Left cardiac atrium (tissue), 4 donors: ENCODE results near the gene C11orf52. TPM values are rescaled to one million over a fixed set of nuclear protein-coding genes. Genes with fewer than 3 reads are reported as not detected.
A peak's percentile ranks its signal among the peaks of the same experiment; 100 is the strongest.
"Not testable (repeated sequence)": the region's sequence is repeated elsewhere in the genome, so short reads cannot be mapped to it uniquely, and the experiment has no call there.

Source experiments
- ATAC-seq, 2 donors: fragments of 200-7000 bp; cut with Tn5 transposase; one replicate each; pipeline ENCODE4 v1.9.1; 2020; ENCODE audit warnings: mild to moderate bottlenecking in 2 of 2, moderate library complexity in 2 of 2
- DNase-seq: peaks from one replicate; pipeline ENCODE4 v3.0.0-alpha.2; 2020
- intact Hi-C, 2 donors: fragments of 100-400 bp; cut with DNase I; formaldehyde crosslinking; loops; one replicate each; pipeline versions ENCODE4 v1.14.1 to v1.15.1; 2022 to 2023
- long read RNA-seq: library from polyadenylated mRNA; unstranded; transcript quantifications from one replicate; pipeline ENCODE4 v2.0.0, GENCODE V29; 2021
- total RNA-seq, 2 donors: library from RNA; stranded (reverse); fragmentation: NEBNext Ultra II Directional; extraction: Animal tissue kit (Norgen Biotek cat#: 25700); gene quantifications; one replicate each; pipeline ENCODE4 v1.2.1, GENCODE V29; 2021
- donor health status: DM: no; HTN: yes; CAD: no.
- donor health status: DM: no; HTN: yes; CAD: no; lungs with severe emphysema.
- donor health status: DM: yes; HTN: yes; CAD: no.
- donor health status: Dilated cardiomyopathy.

The C11orf52 gene, protein sequence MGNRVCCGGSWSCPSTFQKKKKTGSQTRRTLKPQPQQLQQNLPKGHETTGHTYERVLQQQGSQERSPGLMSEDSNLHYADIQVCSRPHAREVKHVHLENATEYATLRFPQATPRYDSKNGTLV
- 1 to 10 TPM; 1.6 to 3.3 TPM for total RNA-seq
- long read RNA-seq, partial matches to known transcripts: 0 of 1 reads
- long read RNA-seq, other reads (novel, unspliced or antisense): 0 of 1 reads

DNA sequence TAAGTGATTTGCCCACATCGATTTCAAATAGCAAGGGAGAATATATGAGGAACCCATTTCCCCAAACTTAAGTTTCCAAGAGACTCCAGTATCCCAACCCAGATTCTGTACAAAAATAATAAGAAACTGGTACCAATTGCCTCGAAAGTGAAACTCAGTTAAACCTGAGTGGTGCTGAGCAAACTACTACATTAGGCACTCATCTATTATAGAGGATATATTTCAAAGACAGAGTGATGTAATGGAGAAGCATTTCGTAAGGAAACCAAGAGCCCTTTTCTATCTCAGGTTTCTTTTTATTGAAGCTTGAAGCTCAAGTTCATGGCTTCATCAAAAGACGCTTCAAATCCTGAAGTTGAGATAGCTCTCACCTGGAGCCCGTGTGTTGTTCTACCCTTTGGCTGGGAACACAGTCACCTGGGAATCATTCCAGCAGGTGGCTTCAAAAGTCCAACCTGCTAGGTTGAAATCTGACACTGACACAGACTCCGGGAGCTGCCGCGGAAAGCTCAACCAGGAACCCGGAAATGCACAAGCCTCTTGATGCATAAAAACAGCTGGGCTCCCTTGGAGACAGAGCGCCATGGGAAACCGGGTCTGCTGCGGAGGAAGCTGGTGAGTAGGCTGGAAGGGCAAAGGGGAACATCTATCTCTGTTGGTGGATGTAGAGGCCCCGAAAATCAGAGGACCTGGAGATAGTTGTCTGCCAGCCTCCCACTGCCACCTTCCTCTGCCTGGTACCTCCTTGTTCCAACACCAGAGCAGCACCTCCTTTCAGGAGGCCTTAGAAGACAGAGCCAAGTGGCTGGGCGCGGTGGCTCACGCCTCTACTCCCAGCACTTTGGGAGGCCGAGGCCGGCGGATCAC is at the start of gene C11orf52:
TSS of gene C11orf52 (plus strand) at position 524 of the 867 bp plus-strand sequence. CDS start at position 584, 60 bp downstream.
- ATAC-seq: peak in 1 of 2 donors; percentile 56
- intact Hi-C loops: no loop called here
- DNase-seq: no peak

DNA sequence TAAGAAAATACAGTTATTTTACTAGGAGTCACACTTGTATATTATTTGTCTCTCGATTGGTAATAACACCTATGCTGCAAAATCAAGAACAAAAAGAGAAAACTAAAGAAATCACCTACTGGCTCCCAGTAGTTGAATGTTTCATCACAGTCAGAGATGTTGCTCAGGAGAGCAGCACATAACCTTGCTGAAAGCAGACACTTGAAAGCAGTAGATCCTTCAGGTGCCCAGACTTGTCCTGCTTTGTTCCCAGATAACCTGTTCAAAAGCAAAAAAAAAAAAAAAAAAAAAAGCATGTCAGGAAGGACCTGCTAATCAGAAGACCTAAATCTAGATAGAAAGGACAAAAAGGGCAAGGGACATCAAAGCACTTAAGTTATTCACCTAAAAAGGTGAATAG is 48.6 kb upstream of the C11orf52 start:
- DNase-seq: no peak
- ATAC-seq: no peak
- intact Hi-C loops: loop anchor here in 1 of 2 donors (10.0 kb wide), 2 partner anchors 65 to 105 kb away; partner anchors contain the start of gene DIXDC1

DNA sequence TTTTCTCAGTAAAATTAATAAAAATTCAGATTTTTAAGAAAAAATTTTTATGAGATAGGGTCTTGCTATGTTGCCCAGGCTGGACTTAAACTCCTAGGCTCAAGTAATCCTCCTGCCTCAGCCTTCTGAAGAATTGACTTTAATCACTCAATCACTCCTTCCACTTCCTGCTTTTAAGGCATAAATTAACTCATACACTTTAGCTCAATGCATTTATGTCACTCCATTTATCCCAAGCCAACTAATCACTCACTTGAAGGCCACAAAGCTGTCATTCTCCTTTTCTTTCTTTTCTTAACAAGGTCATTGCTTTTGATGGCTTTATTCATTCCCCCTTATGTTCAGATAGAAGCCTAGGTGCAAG is 48.2 kb upstream of the C11orf52 start:
- intact Hi-C loops: loop anchor here in 1 of 2 donors (10.0 kb wide), 2 partner anchors 64 to 104 kb away; partner anchors contain the start of gene DIXDC1
- no peak for DNase-seq
- no peak for ATAC-seq

DNA sequence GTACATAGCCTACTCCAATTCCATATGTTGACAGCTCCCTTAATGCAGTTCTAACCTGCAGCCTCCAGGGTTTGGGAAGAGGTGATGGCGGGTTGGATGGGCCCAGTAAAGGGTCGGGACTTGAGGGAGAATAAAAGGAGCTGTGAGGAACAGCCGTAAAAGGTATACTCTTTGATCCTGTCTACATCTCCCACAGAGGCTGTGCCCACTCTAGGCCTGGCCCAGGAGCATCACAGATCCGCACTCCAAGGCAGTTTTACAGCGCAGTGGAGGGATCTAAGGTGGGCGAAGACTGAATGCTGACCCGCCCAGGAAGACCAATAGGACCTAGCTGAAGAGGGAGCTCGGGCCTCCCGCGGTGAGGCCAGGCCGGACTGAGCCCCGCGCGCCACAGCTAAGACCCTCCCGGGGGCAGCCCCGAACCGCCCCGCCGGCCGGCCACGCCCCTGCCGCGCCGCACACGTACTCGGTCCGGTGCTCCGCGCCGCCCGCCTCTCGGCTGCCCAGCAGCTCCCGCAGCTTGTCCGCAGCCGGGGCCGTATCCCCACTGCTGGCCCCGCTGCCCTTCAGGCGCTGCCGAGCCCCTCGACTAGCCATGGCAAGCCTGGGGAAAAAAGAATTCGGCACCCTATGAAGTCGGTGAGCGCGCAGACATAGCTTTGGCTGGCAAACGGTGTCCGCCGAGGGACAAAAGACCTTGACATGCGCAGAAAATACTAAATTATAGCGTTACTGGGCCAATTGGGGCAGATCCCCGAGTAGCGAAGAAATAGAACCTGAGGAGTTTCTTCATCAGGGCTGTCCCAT is 47.6 kb upstream of the C11orf52 start, which contains the start of gene ALG9:
TSS of gene ALG9 (minus strand) at position 696 of the 807 bp plus-strand sequence. CDS start at position 597, 99 bp downstream.
- intact Hi-C loops: loop anchor here in 1 of 2 donors (10.0 kb wide), 2 partner anchors 64 to 104 kb away; partner anchors contain the start of gene DIXDC1
- peak; percentile 97 for ATAC-seq
- peak; percentile 86 for DNase-seq

DNA sequence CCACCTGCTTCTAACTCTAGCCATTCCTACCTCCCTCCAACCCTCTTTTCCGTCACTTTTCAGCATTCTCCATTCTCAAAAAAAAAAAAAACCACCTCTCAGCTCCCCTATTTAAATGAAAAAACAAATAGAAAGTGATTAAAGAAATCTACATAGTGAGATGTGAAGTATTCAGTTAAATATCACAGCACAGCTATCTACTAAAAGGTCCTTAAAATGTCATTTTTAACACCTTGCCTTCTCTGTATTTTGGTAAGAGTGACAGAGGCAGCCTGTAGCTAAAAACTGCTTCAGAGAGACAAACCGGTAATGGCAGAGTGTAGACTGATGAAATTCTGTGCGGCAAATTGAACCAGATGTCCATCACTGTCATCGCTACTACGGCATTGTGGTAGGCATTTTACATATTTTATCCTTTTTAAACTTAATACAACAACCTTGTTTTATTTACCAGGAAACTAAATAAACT is 47.0 kb upstream of the C11orf52 start:
- DNase-seq (no peak), ATAC-seq (peak in 1 of 2 donors; percentile 13)
- intact Hi-C loops: loop anchor here in 1 of 2 donors (10.0 kb wide), 2 partner anchors 63 to 103 kb away; partner anchors contain the start of gene DIXDC1

DNA sequence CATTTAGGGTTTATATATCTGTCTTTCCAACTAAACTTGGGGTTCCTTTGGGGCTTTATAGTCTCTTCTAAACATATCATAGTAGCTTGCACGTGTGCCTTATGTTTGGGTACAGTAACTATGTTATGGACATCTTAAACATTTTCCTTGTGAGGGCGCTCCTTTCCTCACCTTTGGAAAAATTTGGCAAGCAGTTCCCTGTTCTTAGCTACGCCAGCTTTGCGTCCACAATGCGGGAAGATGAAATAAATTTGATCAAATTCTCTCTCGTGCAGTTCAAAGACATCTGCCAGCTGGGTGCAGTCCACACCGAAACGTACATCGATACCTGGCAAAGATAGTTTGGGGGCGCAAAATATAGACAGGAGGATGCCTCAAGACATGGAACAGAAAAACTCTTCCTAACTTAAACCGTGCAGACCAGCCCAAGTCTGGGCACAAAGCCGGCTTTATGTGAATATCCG is 40.3 kb upstream of the C11orf52 start:
- intact Hi-C loops: loop anchor here (2.0 to 10.0 kb wide), 4 partner anchors 54 to 104 kb away; partner anchors contain the start of gene DIXDC1 (in 1 of the 2)
- no peak for DNase-seq
- peak in 1 of 2 donors; percentile 0 for ATAC-seq

DNA sequence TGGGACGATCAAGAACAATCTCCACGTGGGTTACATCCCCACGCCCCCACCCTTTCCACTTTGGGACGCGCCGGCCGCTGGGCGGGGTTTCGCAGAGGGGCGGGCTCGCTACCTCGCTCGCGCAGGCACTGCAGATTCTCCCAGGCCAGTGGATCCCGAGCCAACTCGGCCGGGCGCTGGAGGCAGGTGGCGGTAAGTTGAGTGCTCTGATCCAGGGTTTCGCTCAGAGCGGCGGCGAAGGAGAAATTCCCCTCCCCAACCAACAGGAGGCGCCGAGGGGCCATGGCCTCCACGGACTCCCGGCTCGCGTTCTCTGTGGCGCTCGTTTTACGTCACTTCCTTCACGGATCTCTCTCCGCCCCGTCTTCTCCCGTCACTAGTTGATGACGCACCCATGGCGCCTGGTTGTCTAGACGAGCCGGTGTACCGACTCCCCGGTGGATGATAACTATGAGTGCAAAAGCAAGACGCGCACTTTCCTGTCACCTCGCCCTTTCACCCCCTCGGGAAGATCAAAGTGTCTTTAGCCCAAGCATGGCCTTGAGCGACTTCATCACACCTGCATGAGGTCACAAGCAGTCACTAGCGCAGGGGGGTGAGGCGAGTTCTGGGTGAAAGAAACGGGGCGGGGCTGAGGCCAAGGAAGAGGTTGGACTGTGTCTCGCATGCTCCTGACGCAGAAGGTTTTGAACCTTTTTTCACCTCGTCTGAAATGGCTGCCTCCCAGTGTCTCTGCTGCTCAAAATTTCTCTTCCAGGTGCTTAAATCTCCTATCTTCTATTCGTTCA is 39.7 kb upstream of the C11orf52 start, which contains the start of the genes CFAP68 and FDXACB1:
TSS of gene CFAP68 (plus strand) at position 693 of the 788 bp plus-strand sequence. CDS start at position 713, 20 bp downstream.
TSS of gene FDXACB1 (minus strand) at position 317 of the 788 bp plus-strand sequence. CDS start at position 284, 33 bp downstream.
- ATAC-seq (peak; percentile 96 to 97), DNase-seq (peak; percentile 97)
- intact Hi-C loops: loop anchor here (2.0 to 10.0 kb wide), 4 partner anchors 53 to 104 kb away; partner anchors contain the start of gene DIXDC1 (in 1 of the 2)

DNA sequence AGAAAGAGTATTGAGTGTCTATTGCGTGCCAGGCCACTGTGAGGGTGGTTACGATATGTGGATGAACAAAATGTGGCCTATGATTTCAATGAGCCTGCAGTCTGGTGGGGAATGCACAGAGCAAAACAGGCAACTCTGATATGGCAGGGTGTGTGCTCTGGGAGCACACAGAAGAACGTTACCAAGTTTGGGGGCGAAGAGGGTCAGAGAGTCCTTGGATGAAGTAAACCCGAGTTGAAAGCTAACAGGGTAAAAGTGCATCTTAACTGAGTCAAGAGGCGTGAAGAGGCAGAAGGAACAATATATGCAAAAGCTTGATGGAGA is 39.1 kb upstream of the C11orf52 start:
- intact Hi-C loops: loop anchor here (2.0 to 10.0 kb wide), 4 partner anchors 53 to 103 kb away; partner anchors contain the start of gene DIXDC1 (in 1 of the 2)
- no peak for DNase-seq
- peak; percentile 2 to 6 for ATAC-seq

DNA sequence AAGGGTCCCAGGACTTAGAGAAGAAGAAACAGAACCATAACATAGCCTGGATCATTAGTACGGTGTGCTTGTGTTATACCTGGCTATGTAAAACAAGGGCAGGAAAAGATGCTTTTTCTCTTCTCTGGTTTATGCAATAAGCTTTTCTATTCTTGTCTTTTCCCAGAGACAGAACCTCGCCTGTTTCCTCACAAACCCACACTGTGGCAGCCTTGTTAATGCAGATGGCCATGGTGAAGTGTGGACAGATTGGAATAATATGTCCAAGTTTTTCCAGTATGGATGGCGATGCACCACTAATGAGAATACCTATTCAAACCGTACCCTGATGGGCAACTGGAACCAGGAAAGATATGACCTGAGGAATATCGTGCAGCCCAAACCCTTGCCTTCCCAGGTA is 36.5 kb upstream of the C11orf52 start:
- no peak for ATAC-seq
- no peak for DNase-seq
- intact Hi-C loops: no loop called here

DNA sequence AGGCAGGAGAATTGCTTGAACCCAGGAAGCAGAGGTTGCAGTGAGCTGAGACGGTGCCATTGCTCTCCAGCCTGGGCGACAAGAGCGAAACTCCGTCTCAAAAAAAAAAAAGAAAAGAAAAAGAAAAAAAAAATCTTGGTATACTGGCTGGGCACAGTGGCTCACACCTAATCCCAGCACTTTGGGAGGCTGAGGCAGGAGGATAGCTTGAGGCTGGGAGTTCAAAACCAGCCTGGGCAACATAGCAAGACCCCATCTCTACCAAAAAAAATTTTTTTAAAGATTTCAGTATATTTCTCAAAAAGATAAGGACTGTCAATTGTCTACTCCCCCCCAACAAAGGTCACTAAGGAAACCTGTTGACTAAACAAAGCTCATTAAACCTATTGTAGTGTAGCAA is 33.7 kb upstream of the C11orf52 start:
- ATAC-seq, DNase-seq, intact Hi-C loops: not testable (repeated sequence)

DNA sequence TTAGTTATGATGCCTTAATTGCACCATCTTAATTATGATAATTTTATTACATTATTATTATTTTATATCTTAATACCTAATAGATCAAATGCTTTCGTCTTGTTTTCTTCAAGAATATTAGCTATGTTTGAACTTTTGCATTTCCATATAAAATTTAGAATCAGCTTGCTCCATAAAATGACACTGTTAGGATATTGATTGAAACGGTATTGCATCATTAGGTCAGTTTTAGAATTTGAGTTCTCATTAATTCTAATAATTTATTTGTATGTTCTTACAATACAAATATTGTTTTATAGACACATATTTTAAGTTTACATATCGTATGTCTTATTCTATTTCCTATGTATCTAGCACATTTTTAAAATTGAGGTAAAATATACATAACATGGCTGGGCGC is 32.7 kb upstream of the C11orf52 start:
- ATAC-seq (no peak), DNase-seq (no peak)
- intact Hi-C loops: no loop called here

DNA sequence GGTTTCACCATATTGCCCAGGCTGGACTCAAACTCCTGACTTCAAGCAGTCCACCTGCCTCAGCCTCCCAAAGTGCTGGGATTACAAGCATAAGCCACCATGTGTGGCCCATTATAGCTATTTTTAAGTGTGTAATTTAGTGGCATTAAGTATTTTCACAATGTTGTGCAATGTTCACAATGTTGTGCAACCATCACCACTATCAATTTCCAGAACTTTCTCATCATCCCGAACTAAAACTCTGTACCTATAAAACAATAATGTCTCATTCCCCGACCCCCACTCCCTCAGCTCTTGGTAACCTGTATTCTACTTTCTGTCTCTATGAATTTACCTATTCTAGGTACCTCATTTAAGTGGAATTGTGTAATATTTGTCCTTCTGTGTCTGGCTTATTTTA is 31.9 kb upstream of the C11orf52 start:
- no peak for DNase-seq
- intact Hi-C loops: no loop called here
- ATAC-seq: no peak

DNA sequence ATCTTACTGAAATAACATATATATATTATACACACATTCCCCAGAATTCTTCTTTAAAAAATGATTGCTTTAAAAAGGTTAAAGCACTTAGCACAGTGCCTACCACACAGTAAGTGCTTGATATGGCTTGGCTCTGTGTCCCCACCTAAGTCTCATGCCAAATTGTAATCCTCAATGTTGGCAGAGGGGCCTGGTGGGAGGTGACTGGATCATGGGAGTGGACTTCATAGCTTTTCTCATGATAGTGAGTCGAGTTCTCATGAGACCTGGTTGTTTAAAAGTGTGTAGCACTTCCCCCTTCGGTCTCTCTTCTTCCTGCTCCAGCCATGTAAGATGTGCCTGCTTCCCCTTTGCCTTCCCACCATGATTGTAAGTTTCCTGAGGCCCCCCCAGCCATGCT is 13.3 kb upstream of the C11orf52 start:
- ATAC-seq (peak; percentile 65 to 80), DNase-seq (no peak)
- intact Hi-C loops: no loop called here

DNA sequence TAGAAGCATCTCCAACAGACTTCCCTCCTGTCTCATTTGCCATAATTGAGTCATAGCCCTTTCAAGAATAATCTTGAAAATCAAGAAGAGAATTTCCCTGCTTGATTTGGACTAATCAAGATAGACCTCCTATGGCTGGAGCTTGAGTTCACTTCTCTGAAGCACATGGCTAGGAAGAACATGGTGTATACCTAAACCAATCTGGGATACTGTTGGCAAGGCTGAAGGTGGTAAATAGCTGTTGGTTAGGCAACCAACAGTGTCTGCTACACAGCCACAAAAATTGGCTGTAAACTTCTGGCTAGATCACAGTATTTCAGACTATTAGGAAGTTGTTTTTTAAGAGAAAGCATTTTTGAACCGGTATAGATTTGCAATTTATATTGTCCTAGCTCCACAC is 12.0 kb upstream of the C11orf52 start:
- intact Hi-C loops: no loop called here
- no peak for ATAC-seq
- DNase-seq: no peak

DNA sequence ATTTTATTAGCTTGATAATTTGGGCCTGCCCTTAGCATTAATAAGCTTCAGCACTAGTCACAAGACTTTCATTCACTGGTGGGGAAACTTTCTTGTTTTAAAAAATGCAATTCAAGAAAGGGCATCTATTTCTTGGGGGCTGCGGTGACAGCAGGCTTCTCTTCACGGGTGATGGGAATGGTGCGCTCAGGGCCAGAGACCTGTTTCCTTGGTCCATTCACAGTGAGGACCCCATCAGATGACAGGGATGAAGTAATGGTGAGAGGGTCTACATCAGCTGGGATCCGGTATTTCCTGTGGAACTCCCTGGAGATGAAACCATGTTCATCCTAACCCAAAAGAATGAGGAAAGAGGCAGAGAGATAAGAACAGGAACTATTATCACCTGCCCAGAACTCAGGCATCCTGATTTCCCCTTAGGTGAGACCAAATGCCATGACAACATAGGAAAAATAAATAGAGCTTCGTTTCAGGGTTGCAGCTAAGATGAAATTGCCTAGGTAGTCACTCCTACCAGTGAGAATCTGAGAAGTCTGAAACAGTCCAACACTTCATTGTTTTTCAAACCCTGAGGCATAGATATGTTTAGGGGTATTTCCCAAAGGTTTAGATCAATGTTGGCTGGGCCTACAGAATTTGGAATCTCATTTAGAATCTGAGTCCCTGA is 9.9 kb upstream of the C11orf52 start:
- no peak for DNase-seq
- no peak for ATAC-seq
- intact Hi-C loops: no loop called here

DNA sequence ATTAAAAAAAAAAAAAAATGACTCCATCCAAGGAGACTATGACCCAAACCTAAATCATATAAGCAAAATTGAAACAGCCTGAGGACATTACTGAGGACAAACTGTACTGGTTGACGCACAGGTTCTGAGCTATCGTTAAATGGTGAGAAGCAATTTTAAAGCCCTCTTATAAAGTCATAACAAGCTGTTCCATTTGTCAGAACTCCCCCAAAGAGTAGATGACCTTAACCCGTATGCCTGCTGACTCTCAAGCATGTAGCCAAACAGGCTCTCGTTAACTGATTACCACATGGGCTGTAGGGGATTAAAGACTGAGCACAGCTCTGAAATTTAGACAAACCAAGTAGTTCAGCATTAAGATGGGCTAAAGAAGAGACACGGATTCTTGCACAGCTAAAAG is 9.3 kb upstream of the C11orf52 start:
- ATAC-seq (no peak), DNase-seq (no peak)
- intact Hi-C loops: no loop called here
